Kidney (tissue), 14 donors: Measurements from ENCODE around the gene MAD1L1. TPM values are rescaled to one million over a fixed set of nuclear protein-coding genes. Genes with fewer than 3 reads are reported as not detected.
"Not testable (repeated sequence)": the region's sequence is repeated elsewhere in the genome, so short reads cannot be mapped to it uniquely, and the experiment has no call there.

Source experiments
- DNase-seq, 5 donors: peaks; one replicate each; pipeline ENCODE4 v3.0.0-alpha.2; 2013 to 2020
- FAIRE-seq: peaks from 2 replicates; lab custom pipeline; 2012; peaks lifted over from hg19 to GRCh38; lab: Jason Lieb, UNC
- H3K27ac ChIP-seq, 2 donors: one replicate each; pipeline ENCODE4 v1.7.0; 2013; ENCODE audit warnings: low read depth in 2 of 2, low read length in 2 of 2, inconsistent platforms in 1 of 2
- H3K27me3 ChIP-seq: one replicate; pipeline ENCODE4 v1.7.1; 2013; ENCODE audit warnings: low read length, inconsistent platforms; ENCODE audit not compliant: control insufficient read depth, insufficient read depth
- H3K36me3 ChIP-seq, 3 donors: one replicate each; pipeline versions ENCODE4 v1.7.0 to v1.7.1; 2013; ENCODE audit warnings: low read length in 3 of 3, control low read depth in 1 of 3, inconsistent platforms in 1 of 3; ENCODE audit not compliant: insufficient read depth in 3 of 3, control insufficient read depth in 2 of 3
- H3K4me1 ChIP-seq, 3 donors: one replicate each; pipeline versions ENCODE4 v1.7.0 to v1.7.1; 2013; ENCODE audit warnings: low read length in 3 of 3, inconsistent platforms in 1 of 3, low read depth in 1 of 3; ENCODE audit not compliant: control insufficient read depth in 2 of 3, insufficient read depth in 2 of 3
- H3K4me3 ChIP-seq, 3 donors: one replicate each; pipeline versions ENCODE4 v1.7.0 to v1.8.1; 2013; ENCODE audit warnings: low read length in 3 of 3, control low read depth in 1 of 3, inconsistent platforms in 1 of 3
- H3K9ac ChIP-seq, 3 donors: one replicate each; pipeline versions ENCODE4 v1.7.0 to v1.7.1; 2013; ENCODE audit warnings: low read length in 3 of 3, control low read depth in 1 of 3, inconsistent platforms in 1 of 3
- H3K9me3 ChIP-seq, 3 donors: one replicate each; pipeline versions ENCODE4 v1.7.0 to v1.7.1; 2013; ENCODE audit warnings: low read length in 3 of 3, control low read depth in 1 of 3, inconsistent platforms in 1 of 3; ENCODE audit not compliant: control insufficient read depth in 2 of 3, insufficient read depth in 1 of 3
- intact Hi-C: fragments of 100-400 bp; cut with DNase I; formaldehyde crosslinking; loops from one replicate; pipeline ENCODE4 v1.11.1; 2022
- polyA plus RNA-seq: library from polyadenylated mRNA; stranded (reverse); fragments of 350-450 nt; fragmentation: Illumina TruSeq; extraction: RNeasy Lipid Tissue Mini Kit (QIAGEN cat#74804); gene quantifications from one replicate; pipeline ENCODE4 v1.2.3, GENCODE V29; 2014; ENCODE audit warnings: low read depth, low replicate concordance; ENCODE audit not compliant: insufficient read depth
- total RNA-seq: library from RNA; stranded (reverse); fragmentation: NEBNext Ultra II Directional; extraction: Animal tissue kit (Norgen Biotek cat#: 25700); gene quantifications from one replicate; pipeline ENCODE4 v1.2.1, GENCODE V29; 2021
- TF ChIP-seq, protein P1 (sequence below): IDR thresholded peaks from 3 replicates; pipeline ENCODE4 v1.5.1; 2012; ENCODE audit warnings: mild to moderate bottlenecking, moderate library complexity, borderline replicate concordance; ENCODE audit not compliant: insufficient read depth; ENCODE audit errors: extremely low read depth
- donor health status: control.
- donor health status: control.
- donor health status: control.
- donor health status: control.
- donor health status: control.
- donor health status: DM: yes; HTN: yes; CAD: no.
- donor health status: Normal renal cell carcinoma (clear cell type).

The MAD1L1 gene
- total and polyA plus RNA-seq, 2 donors from 2014 or later, result 33.2 to 45.2 TPM

GRCh38 chr7:2271273-2272026 is 38.7 kb upstream of the MAD1L1 start:
- H3K9ac ChIP-seq, result no peak overlapping the region
- TF ChIP-seq, protein P1, sequence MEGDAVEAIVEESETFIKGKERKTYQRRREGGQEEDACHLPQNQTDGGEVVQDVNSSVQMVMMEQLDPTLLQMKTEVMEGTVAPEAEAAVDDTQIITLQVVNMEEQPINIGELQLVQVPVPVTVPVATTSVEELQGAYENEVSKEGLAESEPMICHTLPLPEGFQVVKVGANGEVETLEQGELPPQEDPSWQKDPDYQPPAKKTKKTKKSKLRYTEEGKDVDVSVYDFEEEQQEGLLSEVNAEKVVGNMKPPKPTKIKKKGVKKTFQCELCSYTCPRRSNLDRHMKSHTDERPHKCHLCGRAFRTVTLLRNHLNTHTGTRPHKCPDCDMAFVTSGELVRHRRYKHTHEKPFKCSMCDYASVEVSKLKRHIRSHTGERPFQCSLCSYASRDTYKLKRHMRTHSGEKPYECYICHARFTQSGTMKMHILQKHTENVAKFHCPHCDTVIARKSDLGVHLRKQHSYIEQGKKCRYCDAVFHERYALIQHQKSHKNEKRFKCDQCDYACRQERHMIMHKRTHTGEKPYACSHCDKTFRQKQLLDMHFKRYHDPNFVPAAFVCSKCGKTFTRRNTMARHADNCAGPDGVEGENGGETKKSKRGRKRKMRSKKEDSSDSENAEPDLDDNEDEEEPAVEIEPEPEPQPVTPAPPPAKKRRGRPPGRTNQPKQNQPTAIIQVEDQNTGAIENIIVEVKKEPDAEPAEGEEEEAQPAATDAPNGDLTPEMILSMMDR, result no peak
- no peak for DNase-seq
- peaks cover 0 to 11% (median 8%) of the 10 kb centered on the region in 3 donors for H3K36me3 ChIP-seq
- FAIRE-seq, result no peak
- H3K4me1 ChIP-seq, result no peaks in the 10 kb centered on the region
- H3K9me3 ChIP-seq, result no peaks in the 10 kb centered on the region
- intact Hi-C loops, result no loop called here
- H3K27me3 ChIP-seq, result no peaks in the 10 kb centered on the region
- no peak overlapping the region for H3K4me3 ChIP-seq
- H3K27ac ChIP-seq, result no peak overlapping the region

DNA sequence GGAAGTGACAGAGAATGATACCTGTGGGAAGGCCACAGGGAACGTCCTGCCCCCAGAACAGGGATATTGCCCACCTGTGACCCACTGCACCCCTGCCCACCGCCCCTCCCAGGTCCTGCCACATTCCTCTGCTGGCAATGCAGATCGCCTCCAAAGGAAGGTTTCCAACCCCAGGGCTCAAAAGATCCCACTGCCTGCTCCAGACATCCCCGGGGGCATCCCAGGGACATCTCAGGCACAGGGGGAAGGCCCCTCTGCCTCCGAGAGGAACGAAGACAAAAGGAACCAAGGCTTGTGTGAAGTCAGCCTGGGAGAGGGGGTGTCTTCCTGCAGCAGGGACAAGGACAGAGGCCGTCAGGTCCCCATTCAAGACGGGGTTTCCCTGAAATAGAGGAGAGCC is 37.8 kb upstream of the MAD1L1 start:
- Histone ChIP-seq H3K4me1 (no peaks in the 10 kb centered on the region), H3K27me3 (no peaks in the 10 kb centered on the region), H3K9ac (no peak overlapping the region), H3K36me3 (peaks cover 0 to 11% (median 8%) of the 10 kb centered on the region in 3 donors), H3K27ac (no peak overlapping the region), H3K9me3 (no peaks in the 10 kb centered on the region), H3K4me3 (no peak overlapping the region)
- TF ChIP-seq, protein P1, result no peak
- intact Hi-C loops, result no loop called here
- FAIRE-seq (no peak), DNase-seq (no peak)

- Histone ChIP-seq H3K9ac (no peak overlapping the region), H3K36me3 (peaks cover 0 to 11% (median 8%) of the 10 kb centered on the region in 3 donors), H3K9me3 (no peaks in the 10 kb centered on the region), H3K27me3 (no peaks in the 10 kb centered on the region), H3K27ac (no peak overlapping the region), H3K4me1 (no peaks in the 10 kb centered on the region), H3K4me3 (no peak overlapping the region)
- intact Hi-C loops, result no loop called here
- no peak for DNase-seq
- TF ChIP-seq, protein P1, result no peak
- no peak for FAIRE-seq
These were observed 37.3 kb upstream of the MAD1L1 start for GRCh38 chr7:2269991-2270460.

DNA sequence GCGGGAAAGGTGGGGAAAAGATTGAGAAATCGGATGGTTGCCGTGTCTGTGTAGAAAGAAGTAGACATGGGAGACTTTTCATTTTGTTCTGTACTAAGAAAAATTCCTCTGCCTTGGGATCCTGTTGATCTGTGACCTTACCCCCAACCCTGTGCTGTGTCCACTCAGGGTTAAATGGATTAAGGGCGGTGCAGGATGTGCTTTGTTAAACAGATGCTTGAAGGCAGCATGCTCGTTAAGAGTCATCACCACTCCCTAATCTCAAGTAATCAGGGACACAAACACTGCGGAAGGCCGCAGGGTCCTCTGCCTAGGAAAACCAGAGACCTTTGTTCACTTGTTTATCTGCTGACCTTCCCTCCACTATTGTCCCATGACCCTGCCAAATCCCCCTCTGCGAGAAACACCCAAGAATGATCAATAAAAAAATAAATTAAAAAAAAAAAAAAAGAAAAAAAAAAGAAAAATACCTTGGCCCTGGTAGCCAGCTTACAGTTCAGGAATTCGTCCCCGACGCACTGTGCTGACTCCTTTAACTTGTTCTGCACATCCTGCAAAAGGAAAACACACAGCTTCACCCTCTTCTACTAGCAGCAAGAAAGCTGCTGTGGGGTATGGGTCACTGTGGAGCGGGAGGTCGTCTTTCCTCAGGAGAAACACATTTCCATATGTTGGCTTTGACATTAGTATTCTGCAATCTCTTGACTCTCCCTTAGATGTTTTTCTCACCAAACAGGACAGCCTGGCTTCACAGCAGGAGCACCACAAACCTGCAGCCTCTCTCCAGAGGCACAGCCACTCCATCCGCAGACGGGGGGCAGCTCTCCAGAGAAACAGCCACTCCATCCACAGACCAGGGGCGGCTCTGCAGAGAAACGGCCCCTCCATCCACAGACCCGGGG is 36.6 kb upstream of the MAD1L1 start:
- FAIRE-seq, result not testable (repeated sequence)

More for the DNA sequence above, 36.6 kb upstream of the MAD1L1 start:
- H3K36me3 ChIP-seq, result peaks cover 0 to 11% (median 8%) of the 10 kb centered on the region in 3 donors
- H3K4me3 ChIP-seq, H3K27me3 ChIP-seq, intact Hi-C loops, H3K9ac ChIP-seq, H3K4me1 ChIP-seq, H3K27ac ChIP-seq, DNase-seq, H3K9me3 ChIP-seq: not testable (repeated sequence)
